GM19099 (cell line): ENCODE results near the gene JUNB.

ENCODE experiments used
- POLR2A ChIP-seq: IDR thresholded peaks from 3 replicates; pipeline ENCODE4 v1.6.1; 2011; ENCODE audit warnings: low read depth; ENCODE audit not compliant: insufficient read length; ENCODE audit errors: extremely low read depth

The JUNB gene

GRCh38 chr19:12782424-12783290, 8.6 kb upstream of the JUNB start:
- TF ChIP-seq POLR2A, result peak; percentile 71

GRCh38 chr19:12783291-12783848, 7.9 kb upstream of the JUNB start:
- TF ChIP-seq POLR2A, result no peak

DNA sequence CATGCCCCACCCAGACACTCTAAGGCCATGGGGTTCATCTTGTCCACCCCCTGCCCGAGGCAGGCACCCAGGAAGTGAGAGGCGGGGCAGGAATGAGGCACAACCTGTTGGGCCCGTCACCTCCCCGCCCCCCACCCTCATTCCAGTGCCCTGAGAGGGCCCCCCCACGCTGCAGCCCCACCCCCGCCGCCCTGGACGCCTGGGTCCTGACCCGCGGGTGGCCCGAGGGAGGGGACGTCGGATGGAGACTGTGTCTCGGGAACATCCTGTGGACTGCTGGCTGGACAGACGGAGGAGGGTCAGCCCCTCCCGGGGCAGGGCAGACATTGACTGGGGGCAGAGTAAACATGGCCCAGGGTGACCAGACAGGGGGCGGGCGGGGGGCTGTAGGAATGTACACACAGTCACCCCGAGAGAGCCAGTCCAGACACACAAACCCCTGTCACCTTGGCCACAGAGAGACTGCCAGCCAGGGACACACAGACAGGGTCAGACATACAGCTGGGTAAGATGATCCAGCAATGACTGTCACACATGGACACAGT, 7.4 kb upstream of the JUNB start:
- TF ChIP-seq POLR2A, result no peak

DNA sequence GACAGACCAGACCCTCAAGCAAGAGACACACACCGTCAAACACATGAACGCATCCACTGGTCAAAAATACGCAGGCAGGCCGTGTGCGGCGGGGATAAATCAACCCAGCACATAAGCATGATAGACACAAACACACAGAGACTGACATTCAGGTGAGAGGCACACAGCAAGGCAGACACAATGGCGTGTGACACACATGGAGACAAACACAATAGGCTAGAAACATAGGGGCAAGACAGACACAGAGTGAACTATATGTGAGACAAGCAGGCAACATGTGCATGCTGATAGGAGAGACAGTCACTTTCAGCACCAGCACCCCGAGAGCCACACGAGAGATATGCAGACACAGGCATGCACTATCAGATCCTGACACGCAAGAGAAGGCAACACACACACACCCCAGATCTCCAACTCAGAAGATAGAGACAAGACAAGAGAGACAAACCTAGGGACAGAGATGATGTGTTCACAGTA, 6.9 kb upstream of the JUNB start:
- peak; percentile 19 for TF ChIP-seq POLR2A

- no peak for TF ChIP-seq POLR2A
These were observed 6.3 kb upstream of the JUNB start for GRCh38 chr19:12784871-12785430.

GRCh38 chr19:12785431-12786031, 5.8 kb upstream of the JUNB start:
- no peak for TF ChIP-seq POLR2A

DNA sequence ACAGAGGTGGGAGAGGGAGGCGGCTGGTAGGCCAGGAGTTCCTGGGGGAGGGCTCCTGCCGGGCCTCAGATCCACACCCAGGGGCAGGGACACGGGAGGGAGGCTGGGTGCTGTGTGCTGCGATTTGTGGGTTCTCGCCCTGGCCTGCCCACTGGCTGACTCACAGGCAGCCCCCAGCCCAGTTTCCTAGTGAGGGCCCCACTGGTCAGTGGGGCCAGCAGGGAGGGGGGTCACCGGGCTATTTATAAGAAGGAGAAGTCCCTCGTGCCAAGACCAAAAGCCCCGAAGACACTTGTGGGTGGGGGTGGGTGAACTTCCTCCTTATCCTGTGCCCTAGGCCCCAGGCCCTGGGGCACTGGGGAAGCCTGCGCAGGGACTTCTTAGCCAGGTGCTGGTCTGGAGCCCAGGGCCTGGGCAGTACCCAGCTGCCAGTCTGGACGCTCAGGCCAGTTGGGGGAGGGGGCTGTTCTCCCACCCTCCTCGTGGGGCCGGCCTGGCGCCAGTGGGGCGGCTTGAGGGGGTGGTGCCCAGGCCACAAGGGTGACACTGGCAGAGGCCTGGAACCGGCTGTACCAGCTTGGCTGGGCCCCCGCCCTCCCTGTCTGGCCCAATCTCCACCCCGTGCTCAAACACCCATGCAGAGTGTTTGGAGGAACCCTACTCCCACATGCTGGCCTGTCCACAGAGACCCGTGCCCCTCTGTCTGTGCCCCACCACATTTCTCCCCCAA, 5.0 kb upstream of the JUNB start:
- TF ChIP-seq POLR2A, result no peak

GRCh38 chr19:12786952-12787351, 4.3 kb upstream of the JUNB start:
- no peak for TF ChIP-seq POLR2A

DNA sequence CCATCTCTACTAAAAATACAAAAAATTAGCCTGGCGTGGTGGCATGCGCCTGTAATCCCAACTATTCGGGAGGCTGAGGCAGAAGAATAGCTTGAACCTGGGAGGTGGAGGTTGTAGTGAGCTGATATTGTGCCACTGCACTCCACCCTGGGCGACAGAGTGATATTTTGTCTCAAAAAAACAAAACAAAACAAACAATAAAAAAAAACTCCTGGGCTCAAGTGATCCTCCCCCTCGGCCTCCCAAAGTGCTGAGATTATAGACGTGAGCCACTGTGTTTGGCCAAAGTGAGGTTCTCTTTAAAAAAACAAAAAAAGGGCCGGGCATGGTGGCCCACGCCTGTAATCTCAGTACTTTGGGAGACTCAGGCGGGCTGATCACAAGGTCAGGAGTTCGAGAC, 3.8 kb upstream of the JUNB start:
- TF ChIP-seq POLR2A, result no peak

GRCh38 chr19:12788042-12788681, 3.1 kb upstream of the JUNB start:
- TF ChIP-seq POLR2A, result no peak

GRCh38 chr19:12788682-12789097, 2.6 kb upstream of the JUNB start:
- no peak for TF ChIP-seq POLR2A

DNA sequence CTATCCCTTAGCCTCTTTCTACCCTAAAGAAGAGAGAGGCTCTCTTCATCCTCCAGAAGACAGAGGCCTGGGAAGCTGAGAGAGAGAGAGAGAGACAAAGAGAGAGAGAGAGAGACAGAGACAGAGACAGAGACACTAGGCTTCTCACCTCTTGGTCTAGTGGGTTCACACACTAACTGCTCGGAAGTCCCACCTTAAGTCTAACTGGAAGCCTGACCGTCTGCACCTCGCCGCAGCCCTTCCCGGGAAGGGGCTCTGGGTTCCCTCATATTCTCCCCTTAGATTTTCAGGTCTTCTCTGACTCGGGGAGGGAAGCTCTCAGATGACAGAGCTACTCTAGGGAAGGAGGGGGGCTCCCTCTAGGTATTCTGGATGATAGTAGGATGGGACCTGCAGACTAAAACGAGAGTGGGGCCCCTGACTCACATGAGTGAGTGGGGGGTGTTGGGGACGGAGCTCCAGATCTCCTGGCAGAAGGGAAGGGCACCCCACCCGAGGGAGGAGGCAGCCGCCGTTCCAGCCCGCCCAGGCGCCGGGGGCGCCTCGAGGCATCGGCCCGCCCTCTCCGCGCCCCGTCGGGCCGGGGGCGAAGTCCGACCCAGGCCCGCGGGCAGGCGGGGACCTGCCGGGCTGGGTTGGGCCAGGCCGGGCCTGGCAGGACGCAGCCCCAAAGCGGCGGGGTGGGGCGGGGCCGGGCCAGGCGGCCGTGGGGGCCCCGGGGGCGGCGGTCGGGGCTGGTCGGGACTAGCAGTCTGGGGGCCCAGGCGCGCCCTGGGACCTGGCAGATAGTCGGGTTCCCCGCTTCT, 2.0 kb upstream of the JUNB start:
- TF ChIP-seq POLR2A, result peak; percentile 74

- TF ChIP-seq POLR2A, result no peak
These were observed 1.2 kb upstream of the JUNB start for GRCh38 chr19:12789904-12790619.

DNA sequence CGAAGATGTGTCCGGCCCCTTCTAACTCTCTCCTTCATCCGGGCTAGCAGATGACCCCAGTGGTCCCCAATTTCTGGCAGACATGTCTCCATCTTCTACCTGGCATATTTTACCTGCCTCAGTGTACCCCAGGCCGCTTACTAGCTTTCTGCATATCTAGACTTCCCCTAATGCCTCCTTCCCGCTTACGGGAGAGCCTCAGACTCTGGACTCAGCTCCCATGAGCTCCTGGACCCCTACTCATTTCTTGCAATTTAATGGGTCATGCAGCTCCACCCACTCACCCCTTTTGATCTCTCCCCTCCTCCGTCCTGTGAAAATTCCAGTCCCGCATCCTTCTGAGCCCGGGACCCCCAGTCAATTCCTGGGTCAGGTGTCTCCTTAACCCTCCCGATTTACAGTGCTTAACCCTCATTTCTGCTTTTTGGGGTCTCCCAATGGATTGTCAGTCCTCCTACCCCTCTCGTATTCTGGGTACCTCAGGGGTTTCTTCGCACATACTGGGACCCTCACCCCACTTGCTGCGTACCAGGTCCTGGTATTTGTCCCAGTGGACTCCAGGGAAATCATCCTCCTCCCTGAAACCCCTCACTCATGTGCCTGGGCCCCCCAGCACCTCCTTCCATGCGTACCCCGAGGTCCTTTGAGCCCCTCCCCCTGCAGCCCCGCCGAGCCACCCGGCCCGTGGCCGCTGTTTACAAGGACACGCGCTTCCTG, 500 bp upstream of the JUNB start:
- no peak for TF ChIP-seq POLR2A
